Left renal cortex interstitium (tissue), 4 donors: ENCODE measurements around the gene LAMB4. TPM values are rescaled to one million over a fixed set of nuclear protein-coding genes. Genes with fewer than 3 reads are reported as not detected.
"Not testable (repeated sequence)": the region's sequence is repeated elsewhere in the genome, so short reads cannot be mapped to it uniquely, and the experiment has no call there.

Experiments
- DNase-seq, 4 donors: peaks; one replicate each; pipeline ENCODE4 v3.0.0-alpha.2; 2013; ENCODE audit warnings: low read depth in 4 of 4, low spot score in 2 of 4, missing footprints in 1 of 4
- polyA plus RNA-seq, 4 donors: library from polyadenylated mRNA; unstranded; fragments of 120-200 nt; gene quantifications; one replicate each; pipeline ENCODE4 v1.2.1, GENCODE V29; 2013; ENCODE audit not compliant: insufficient read length in 4 of 4

Gene LAMB4
- polyA plus RNA-seq, 4 donors = 3.1 to 4.9 (median 4.2) TPM

DNA sequence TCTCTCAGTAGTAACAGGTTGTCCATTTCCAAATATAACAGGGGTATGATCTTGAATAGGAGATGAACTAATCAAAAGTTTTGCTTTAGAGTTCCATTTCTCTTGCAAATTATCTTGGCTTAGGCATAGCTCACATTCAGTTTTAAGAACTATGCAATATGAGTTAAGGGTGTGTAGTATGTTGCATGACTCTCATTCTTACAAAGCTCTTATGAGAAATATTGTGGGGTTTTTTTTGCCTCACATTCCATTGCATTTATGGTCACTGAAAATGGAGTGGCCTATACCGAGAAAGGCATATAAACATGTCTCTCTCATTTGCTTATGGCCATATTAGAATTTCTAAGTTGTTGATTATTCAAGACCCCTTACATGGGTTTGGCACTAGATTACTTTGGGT lies 78.7 kb downstream of the LAMB4 start:
- DNase-seq = no peak

DNA sequence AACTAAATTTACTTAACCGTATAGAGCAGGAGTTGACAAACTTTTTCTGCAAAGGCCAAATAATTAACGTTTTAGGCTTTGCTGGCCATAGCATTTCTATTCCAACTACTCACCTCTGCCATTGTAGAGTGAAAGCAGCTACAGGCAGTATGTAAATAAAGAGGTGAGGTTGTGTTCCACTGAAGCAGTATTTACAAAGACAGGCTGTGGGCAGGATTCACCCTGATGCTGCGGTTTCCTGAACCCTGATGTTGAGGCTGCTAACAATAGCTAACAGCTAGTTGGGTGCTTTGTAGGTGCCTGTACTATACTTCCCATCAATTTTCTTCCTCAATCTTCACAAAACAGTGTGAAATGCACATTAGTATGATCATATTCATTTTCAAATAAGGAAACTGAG lies 80.2 kb downstream of the LAMB4 start:
- DNase-seq = no peak

GRCh38 chr7:108048422-108048821 lies 81.7 kb downstream of the LAMB4 start:
- DNase-seq = no peak

DNA sequence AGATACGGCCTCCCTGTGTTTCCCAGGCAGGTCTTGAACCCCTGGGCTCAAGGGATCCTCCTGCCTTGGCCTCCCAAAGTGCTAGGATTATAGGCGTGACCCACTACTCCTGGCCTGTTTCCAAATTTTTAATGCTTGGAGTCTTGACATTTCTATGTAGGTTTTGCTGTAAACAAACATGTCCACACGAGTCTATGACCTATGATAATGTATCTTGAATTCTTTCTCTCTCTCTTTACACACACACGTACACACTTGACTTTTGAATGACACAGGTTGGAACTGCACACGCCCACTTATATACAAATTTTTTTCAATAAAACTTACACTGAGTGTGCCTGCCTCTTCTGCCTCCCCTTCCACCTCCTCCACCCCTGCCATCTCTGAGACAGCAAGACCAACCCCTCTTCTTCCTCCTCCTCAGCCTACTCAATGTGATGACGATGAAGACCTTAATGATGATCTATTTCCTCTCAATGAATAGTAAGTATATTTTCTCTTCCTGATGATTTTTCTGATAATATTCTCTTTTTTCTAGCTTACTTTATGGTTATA lies 83.1 kb downstream of the LAMB4 start:
- no peak for DNase-seq

DNA sequence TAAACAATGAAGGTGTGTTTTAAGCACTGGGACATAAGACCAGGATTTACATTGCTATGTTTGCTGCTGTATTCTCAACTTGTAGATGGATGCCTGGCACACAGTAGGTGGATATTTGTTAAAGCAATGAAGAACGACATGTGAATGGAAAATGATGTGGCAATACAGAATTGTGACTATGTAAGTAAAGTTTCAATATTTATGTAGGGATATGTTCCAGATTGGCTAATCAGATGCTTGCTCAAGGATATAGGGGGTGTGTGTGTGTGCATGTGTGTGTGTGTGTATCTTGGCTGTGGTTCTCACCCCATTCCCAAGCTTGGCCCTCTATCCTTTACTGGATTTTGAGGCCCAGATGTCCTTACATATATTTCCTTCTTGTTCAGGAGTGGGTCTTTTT lies 84.5 kb downstream of the LAMB4 start:
- no peak for DNase-seq

DNA sequence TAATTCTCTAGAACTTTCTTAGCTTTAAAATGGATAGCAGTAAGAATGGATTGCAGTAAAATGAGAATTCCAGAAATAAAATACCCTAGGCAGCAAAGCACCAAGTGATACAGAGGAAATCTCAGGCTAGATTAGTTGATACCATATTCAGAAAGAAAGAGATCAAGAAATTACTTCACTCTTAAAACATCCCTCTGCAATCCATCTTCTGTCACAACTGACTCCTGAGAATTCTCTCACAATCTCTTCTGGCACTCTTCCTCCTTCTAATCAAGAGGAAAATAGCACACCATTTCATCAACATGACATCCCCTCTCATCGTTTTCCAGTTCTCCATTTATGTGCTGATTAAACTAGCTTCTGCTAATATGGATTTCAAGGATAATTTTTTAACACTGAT lies 85.0 kb downstream of the LAMB4 start:
- no peak for DNase-seq

- DNase-seq = no peak
Measured at GRCh38 chr7:108044345-108044744, 85.8 kb downstream of the LAMB4 start.

DNA sequence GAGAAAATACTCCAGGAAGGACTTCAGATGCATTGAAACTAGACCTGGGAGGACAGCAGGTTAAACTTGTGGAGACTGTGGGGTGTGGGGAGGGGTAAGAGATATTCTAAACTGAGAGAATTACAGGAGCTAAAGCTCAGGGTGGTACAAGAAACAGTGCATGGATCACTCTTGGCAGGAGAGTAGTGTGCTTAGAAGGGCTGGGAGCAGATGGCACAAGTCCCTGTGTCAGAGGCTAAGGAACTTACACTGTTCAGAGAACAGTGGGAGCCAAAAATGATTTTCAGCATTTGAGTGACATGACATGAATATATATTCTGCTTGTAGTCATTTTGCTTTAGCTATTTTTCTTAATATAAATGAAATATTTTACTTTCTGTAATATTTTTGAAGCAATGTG lies 91.2 kb downstream of the LAMB4 start:
- DNase-seq = no peak

DNA sequence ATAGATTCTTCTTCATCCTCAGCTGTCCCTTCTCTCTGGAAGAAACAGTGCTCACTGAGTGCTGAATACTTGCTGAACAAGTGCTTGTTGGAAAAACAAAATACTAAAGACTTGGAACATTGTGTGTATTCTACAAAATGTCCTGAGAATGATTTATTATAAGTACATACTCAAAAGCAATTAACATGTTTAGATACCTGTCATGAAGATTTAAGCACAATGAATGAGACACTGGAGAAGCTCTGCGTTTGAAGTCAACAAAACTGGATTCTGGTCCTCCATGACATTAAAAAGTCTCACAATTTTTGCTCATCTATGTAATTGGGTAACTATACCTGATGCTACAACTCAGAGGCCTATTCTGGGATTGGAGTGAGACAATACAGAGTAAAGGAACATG lies 92.4 kb downstream of the LAMB4 start:
- no peak for DNase-seq

- DNase-seq = no peak
Measured at GRCh38 chr7:108037140-108037539, 93.0 kb downstream of the LAMB4 start.

GRCh38 chr7:108034586-108034985 lies 95.6 kb downstream of the LAMB4 start:
- DNase-seq = no peak

DNA sequence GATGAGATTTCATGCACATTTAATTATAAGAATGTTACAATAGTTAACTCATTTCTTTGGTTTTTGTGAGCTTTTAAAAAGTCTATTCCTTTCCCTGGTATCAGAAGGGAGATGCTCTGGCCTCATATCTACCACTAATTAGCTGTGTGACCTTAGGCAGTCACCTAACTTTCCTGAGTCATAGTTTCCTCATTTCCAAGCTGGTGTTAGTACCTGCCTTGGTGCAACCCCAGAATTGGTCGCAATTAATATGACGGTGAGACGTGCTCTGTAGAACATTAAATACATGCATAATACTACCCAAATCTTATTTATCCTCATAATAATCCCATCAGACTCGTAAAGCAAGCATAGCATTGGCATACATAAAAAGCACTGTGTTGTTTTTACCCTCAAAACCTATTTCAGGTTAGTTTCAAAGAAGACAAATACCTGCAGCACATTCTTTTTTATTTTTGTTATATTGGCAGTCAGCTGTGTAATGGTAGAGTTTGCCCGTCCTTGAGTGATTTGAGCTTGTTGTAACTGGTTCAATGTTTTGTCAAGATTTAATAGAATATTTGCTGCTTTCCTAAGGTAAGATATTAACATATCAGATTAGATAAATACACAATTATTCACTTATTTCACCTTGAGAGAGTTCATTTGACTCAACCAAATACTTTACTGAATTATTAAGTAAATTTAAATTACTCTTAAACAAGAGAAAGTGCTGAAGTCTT lies 96.2 kb downstream of the LAMB4 start:
- no peak for DNase-seq

DNA sequence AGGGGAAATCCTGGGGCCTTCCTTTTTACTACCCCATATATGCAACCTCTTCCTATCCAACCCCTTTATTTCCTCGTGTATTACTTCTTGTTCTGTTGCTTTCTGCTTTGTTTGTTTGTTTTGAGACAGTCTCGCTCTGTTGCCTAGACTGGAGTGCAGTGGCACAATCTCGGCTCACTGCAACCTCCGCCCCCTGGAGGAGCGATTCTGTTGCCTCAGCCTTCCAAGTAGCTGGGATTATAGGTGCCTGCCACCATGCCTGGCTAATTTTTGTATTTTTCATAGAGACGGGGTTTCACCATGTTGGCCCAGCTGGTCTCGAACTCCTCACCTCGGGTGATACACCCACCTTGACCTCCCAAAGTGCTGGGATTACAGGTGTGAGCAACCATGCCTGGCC lies 96.9 kb downstream of the LAMB4 start:
- DNase-seq = not testable (repeated sequence)

- DNase-seq = no peak
Measured at GRCh38 chr7:108030516-108030915, 99.6 kb downstream of the LAMB4 start.

DNA sequence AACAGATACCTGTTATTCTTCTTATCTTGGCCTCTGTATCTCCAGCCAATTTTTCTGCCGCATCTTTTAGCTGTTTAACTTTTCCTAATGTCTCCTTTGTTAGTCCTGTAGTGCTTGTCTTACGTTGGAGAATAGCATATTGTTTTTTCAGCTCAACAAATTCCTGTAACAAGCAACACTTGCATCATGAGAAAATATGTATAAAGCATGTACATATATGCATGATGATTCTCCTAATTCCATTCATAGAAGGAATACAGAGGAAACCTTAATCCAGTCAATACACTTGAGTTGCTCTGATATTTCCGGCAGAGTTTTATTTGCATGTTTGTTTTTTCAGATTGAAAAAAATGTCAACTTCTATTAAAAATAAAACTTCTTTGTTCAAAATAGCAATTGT lies 101.1 kb downstream of the LAMB4 start:
- DNase-seq = no peak

- no peak for DNase-seq
Measured at GRCh38 chr7:108028111-108028510, 102.0 kb downstream of the LAMB4 start.

DNA sequence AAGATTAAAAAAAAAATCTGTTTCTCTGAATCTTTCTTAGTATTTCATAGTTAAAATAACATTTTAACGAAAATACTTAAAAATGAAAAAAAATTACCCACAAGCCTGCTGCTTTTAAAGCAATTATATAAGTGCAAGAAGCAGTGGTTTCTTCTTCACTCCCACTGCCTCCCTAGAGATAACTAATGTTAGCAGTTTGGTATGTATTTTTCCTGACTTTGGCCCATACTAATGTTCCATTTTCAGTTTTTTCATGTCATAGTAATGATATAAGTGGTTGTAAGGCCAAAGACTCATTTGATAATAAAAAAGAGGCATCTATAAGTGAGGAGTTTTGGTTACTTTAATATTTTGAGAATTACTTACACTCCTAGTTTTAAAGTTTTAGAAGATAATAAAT lies 102.9 kb downstream of the LAMB4 start:
- DNase-seq = no peak

GRCh38 chr7:108026647-108027046 lies 103.5 kb downstream of the LAMB4 start:
- no peak for DNase-seq

DNA sequence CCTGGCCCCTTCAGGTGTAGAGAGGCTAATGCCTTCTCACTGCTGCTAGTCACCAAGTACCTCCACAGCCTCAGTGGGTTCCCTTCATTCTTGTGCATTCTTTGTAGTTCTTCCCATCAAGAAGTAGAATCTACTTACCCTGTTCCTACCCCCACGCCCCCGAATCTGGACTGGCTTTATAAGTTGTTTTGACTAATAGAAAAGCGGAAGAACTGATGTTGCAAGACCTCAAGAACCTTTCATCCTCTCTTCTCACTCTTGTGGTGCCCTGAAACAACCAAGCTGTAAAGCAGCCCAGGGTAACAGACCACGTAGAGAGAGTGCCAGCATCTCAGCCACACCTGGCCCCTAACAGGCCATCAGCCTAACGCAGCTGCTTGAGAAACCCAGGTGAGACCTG lies 104.0 kb downstream of the LAMB4 start:
- DNase-seq = no peak

DNA sequence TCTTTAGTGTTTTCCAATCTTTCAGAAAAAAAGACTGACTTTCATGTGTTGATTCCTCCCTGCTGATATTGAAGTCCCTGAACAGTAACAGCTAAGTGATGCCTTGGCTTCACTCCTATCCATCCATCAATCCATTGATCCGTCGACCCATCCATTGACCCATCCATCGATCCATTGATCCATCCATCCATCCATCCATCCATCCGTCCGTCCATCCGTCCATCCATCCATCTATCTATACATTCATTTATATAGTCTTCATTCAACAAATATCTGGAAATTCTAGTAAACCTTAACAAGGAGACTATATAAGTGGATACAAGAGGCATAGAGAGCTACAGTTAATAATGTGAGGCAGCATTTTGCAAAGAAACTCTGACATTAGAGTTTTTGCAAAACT lies 105.6 kb downstream of the LAMB4 start:
- DNase-seq = no peak

GRCh38 chr7:108020585-108020984 lies 109.6 kb downstream of the LAMB4 start:
- DNase-seq = no peak

DNA sequence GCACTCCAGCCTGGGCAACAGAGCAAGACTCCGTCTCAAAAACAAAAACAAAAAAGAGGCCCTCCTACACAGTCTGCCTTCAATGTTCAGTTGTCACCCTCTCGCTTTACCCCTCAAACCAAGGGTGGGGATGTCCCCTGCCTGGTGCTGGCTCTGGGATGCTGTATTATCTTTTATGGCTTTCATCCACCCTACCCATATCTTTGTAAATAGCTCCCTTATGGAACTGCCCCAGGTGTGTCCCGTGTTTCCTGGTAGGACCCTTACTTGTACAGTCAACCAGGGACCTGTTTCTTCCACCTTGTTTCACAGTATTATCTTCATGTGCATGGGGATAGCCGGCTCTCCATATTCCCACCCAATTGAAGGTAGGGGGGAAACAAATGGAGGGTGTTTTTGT lies 111.5 kb downstream of the LAMB4 start:
- DNase-seq = no peak

- no peak for DNase-seq
Measured at GRCh38 chr7:108017776-108018151, 112.4 kb downstream of the LAMB4 start.
